GM12874 (cell line): ENCODE results near the gene SRSF9.

ENCODE experiments used
- CTCF ChIP-seq: IDR thresholded peaks from 2 replicates; pipeline ENCODE4 v1.5.1; 2011; ENCODE audit warnings: low read depth, mild to moderate bottlenecking, control low read depth, low read length, moderate library complexity; ENCODE audit not compliant: insufficient read depth

Gene SRSF9

DNA sequence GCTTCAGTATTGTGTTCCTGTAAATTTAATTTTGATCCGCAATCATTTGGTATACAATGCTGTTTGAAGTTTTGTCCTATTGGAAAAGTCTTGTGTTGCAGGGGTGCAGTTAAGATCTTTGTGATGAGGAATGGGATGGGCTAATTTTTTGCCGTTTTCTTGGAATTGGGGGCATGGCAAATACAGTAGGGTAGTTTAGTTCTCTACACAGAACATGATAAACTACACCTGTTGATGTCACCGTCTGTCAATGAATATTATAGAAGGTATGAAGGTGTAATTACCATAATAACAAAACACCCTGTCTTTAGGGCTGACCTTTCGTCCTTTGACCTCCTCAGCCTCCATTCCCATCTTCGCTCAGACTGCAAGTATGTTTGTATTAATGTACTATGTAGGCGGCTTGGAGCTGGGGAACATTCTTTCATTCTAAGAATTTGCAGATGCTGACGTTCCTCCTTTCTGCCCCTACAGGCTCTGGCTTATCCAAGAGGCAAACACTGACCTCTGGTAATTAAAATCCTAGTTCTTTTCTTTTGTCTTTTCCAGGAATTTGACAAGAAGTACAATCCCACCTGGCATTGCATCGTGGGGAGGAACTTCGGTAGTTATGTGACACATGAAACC, 28.1 kb upstream of the SRSF9 start:
- TF ChIP-seq CTCF, result no peak

DNA sequence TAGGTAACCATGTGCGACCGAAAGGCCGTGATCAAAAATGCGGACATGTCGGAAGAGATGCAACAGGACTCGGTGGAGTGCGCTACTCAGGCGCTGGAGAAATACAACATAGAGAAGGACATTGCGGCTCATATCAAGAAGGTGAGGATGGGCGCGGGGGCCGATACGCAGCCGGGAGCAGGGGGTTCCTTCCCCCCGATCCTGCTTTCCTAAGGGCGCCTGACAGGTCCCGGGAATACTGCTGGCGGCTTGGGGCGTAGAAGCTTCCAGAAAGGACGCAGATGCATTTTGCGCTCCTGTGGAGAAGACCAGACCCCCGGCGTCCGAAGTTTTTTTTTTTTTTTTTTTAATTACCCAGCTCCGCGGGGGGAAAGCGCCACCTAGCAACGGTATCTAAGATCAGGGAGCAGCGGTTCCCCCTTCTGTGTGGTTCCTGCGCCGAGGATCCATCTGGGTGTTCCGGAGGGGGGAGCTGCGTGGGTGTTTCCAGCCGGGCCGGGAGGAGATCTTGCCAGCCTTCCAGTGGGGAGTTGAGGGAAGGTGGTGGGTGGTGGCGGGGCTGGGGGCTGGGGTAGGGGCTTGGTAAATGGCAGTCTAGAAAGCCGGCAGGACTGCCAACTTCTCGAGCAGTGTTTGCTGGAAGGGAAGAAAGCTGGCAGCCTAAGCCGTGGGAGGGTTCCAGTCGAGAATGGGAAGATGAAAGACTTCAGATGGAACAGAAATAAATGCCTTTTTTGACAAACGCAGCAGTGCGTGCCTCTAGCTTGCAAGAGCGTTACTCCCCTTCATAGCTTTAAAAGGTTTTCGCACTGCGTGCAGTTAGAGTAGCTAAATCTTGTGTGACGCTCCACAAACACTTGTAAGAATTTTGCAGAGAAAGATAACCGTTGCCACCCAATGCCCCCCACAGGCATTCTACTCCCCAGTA, 27.1 kb upstream of the SRSF9 start:
- TF ChIP-seq CTCF, result peak; percentile 14; the same call in 1 of the 2 replicates

DNA sequence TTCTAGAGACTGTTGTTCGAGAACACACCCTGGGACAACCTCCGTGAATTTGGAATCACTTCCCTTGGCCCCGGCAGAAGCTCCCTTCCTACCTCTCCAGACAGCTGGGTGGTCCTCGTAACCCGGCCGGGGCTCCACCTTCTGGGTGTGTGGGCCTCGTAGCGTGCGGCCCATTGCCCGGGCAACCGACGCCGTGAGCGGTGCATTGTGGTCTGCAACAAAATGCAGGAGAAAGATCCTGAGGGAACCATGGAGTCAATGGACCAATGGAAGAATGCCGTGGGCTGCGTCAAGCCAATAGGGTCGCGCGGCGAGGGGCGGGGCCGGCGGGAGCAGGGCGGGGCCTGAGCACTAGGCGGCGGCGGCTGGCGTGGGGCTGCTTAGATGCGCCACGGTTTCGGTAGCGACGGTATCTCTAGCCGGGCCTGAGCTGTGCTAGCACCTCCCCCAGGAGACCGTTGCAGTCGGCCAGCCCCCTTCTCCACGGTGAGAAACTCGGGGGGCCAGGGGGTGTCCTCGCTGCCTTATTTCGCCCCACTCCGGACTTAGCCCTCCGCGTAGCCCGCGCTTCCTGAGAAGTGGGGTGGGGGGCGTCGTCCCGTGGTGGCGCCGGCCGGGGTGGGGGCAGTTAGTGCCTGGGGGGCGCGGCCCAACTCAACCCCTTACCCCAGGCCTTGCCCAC, 26.3 kb upstream of the SRSF9 start, which contains the start of gene DYNLL1:
DYNLL1 (plus strand) TSS at position 383 of the 682 bp plus-strand sequence. CDS start 309 bp downstream, outside the sequence.
- no peak for TF ChIP-seq CTCF

- TF ChIP-seq CTCF, result no peak
Measured at GRCh38 chr12:120495186-120495730, 25.7 kb upstream of the SRSF9 start.

GRCh38 chr12:120490833-120491512, 21.4 kb upstream of the SRSF9 start:
- TF ChIP-seq CTCF, result no peak

DNA sequence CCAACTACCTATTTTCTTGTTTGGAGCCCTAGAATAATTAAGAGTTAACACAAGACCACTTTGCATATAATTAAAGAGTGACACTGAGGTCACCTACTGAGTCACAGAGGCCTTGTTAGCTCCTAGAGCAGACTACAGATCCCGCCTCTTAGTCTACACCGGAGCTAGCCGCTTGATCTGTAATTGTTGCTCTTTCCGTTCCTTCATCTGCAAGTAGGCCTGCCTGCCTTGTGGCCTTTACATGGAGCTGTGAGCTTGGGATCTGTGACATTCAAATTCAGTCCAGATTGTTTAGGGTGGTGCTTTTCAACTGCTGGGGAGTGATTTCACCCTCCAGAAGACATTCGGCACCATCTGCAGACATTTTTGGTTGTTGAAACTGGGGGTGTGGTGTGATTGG, 20.8 kb upstream of the SRSF9 start:
- TF ChIP-seq CTCF, result no peak
